GM18520 (cell line): ENCODE results near the gene EPB41L4A.
"Not testable (repeated sequence)": the region's sequence is repeated elsewhere in the genome, so short reads cannot be mapped to it uniquely, and the experiment has no call there.

ENCODE experiments used
- ATAC-seq: cut with Tn5 transposase; IDR thresholded peaks from one replicate; pipeline ENCODE4 v1.9.1; 2021; ENCODE audit not compliant: unreplicated experiment

The EPB41L4A gene

DNA sequence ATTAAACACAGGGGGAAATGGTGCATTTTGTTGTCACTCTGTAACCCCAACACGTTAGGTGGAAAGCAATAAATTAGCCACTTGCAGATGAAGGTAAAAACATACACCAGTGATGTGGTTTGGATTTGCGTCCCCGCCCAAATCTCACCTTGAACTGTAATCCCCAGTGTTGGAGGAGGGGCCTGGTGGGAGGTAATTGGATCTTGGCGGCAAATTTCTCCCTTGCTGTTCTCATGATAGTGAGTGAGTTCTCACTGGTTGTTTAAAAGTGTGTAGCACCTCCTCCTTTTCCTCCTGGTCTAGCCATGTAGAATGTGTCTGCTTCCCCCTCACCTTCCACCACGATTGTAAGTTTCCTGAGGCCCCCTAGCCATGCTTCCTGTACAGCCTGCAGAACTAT lies 17.2 kb downstream of the EPB41L4A start:
- ATAC-seq, result no peak

DNA sequence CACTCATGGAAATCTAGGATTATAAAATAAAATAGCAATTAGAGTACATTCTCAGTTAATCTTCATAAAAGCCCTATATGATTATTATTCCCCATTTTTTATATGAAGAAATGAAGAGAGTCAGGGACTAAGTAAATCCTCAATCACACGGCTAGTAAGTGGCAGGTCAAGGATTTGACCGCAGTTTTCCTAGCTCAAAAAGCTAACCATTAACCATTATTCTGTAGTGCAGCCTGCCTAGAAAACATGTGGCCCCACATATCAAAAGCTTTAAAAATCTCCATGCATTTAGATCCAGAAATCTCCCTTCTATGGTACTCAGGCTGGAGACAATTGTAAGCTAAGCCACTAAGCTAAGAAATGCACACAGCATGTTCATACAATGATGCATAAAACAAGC lies 21.4 kb downstream of the EPB41L4A start:
- ATAC-seq, result no peak

DNA sequence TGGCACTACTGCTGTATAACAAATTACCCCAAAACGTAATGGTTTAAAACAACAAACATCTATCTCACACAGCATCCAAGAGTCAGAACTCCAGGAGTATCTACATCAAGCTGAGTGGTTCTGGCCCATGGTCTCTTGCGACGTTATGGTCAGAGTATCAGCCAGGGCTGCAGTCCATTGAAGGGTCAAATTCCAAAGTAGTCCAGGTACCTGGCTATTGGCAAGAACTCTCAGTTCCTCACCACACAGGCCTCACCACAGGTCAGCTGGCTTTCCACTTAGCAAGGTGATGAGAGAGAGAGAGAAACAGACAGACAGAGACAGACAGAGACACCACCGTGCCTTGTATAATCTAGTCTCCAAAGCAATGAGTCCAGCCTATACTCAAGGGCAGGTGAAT lies 22.6 kb downstream of the EPB41L4A start:
- no peak for ATAC-seq

DNA sequence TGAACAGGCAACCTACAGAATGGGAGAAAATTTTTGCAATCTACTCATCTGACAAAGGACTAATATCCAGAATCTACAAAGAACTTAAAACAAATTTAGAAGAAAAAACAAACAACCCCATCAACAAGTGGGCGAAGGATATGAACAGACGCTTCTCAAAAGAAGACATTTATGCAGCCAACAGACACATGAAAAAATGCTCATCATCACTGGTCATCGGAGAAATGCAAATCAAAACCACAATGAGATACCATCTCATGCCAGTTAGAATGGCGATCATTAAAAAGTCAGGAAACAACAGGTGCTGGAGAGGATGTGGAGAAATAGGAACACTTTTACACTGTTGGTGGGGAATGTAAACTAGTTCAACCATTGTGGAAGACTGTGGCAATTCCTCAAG lies 23.8 kb downstream of the EPB41L4A start:
- ATAC-seq, result not testable (repeated sequence)

DNA sequence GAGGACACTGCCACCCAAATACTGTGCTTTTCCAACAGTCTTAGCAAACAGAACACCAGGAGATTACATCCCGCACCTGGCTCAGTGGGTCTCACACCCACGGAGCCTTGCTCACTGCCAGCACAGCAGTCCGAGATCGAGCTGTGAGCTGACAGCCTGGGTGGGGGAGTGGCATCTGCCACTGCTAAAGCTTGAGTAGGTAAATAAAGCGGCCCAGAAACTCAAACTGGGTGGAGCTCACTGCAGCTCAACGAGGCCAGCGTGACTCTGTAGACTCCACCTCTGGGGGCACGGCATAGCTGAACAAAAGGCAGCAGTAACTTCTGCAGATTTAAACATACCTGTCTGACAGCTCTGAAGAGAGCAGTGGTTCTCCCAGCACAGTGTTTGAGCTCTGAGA lies 28.8 kb downstream of the EPB41L4A start:
- no peak for ATAC-seq

DNA sequence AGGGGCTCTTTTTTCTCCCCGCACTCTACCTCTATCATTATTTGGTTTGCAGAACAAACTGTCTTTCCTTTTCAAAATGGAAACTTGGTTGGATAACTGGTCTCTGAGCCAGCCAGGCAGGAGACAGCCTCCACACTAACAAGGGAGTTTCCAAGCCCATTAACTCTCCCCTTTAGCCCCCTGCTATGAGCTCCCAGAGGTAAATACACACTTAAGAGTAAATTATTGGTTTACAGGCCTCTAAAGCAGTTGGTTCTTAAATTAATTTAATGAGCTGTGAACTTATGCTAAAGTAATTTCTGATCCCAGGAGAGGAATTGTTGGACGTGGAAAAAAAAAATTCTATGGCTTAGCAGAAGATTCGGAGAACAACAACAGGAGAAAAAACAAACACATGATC lies 30.3 kb downstream of the EPB41L4A start:
- no peak for ATAC-seq

DNA sequence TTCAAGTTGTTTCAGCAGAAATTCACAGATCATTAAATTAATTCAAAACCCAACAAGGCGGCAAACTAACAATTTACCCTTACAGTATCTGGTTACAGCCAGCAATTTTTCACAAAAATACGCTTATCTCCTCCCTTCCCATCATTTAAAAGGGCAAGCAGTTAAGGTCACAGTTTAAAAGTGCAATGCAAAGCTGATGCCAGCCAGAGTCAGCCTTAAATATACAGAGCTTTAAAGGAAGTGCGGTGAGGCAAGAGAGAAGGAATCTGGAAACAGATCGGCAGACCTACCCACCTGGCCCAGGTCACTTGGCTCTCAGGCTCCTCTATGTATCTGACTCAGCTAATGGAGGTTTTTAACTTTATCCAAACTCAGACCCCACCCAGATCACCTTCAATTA lies 31.0 kb downstream of the EPB41L4A start:
- no peak for ATAC-seq

DNA sequence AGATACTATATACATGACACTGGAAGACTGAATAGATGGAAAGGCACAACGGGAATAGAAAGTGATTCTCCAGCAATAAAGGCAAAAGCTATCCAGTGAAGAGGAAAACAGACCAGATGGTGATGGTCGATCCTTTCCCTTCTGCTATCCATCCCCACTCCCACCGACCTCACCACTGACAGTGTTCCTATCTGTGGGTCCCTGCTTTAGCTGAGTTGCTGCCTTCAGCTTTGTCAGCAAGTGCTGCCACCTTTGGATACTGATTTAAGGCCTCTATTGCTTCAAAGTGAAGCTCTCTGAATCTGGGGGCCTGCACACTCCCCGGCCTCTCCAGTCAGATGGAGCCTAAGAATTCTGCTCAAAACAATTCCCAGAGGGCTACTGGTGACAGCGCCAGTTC lies 32.3 kb downstream of the EPB41L4A start:
- ATAC-seq, result no peak

DNA sequence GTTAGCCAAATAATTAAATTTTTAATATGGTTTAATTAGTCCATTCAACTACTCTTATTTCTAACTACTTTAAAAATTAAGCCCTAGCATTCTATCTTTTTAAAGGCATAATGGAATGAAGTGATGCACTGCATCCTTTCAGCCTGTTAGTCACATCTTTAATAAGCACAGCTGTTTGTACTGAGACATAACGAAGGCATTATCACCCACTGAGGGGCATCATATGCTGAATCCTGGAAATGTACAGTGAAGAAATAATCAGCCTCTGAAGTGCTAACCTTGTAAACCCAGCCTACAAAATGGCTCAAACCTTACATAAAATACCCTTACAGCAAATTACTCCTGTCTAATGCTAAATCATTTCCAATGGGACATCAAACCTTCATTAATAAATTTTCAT lies 33.1 kb downstream of the EPB41L4A start:
- no peak for ATAC-seq

DNA sequence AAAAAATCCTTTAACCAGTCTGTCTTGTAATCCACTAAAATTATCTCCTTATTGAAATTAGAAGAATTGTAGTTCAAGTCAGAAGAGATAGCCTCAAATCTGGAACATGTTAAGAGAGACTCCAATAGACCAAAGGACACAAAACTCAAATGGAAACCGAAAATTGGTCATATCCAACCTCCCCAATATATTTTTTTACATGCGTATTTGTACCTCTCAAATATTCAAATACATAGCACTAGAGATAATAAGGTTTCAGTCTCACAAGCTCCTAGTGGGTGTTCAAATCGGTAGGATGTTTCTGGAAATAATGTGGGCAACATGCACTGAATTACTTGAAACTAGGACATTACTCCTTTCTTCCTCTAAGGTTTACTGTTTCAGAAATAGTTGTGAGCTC lies 33.5 kb downstream of the EPB41L4A start:
- peak; percentile 61 for ATAC-seq

DNA sequence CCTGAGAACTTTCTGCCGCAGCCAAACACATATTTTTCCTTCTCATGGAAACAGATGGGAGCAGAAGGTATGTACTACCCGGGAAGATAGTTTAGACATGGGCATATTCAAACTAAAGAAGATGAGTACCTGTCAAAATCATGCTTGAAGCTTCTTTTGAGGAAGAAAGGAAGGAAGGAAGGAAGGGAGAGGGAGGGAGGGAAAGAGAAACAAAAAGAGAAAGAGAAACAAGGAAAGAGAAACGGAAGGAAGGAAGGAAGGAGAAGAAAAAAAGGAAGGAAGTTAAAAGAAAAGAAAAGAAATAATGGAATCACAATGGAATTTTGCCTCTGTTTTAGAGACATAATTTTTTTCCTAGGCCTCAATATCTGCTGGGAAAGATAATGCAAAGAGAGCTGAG lies 34.6 kb downstream of the EPB41L4A start:
- no peak for ATAC-seq

DNA sequence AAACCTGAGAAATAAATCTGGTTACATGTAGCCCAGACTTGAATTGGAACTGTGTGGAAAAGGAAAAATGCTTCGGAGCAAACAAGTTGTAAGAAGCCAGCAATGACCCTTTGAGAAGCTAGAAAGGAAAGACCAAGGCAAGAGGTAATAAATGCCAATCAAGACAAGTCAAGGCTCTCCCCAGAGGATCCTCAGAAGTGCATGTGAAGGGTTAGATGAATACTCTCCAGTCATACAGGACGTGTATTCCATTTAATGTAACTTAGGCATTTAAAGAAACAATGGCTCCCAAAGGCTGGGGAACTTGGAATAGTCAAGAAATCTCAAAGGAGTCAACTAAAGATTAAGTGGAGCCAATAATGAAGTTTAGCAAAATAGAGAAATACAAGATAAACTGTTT lies 36.2 kb downstream of the EPB41L4A start:
- ATAC-seq, result no peak

DNA sequence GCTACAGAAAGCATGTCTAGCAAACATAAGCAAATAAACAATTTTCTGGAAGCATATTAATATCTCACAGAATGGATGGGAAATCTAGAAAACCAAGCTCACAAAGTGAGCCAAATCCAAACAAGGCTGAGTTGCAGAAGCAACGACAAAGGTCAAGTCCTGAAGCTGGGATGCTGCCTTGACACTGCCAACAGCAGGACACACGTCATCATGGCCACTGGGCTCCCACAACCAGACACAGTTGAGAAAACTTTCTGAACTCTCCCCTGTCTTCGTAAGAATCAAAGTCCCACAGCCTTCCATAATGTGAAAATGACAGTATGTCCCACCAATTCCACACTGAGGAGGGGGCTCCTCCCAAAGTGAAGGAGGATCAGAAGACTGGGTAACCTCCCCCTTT lies 37.6 kb downstream of the EPB41L4A start:
- no peak for ATAC-seq

DNA sequence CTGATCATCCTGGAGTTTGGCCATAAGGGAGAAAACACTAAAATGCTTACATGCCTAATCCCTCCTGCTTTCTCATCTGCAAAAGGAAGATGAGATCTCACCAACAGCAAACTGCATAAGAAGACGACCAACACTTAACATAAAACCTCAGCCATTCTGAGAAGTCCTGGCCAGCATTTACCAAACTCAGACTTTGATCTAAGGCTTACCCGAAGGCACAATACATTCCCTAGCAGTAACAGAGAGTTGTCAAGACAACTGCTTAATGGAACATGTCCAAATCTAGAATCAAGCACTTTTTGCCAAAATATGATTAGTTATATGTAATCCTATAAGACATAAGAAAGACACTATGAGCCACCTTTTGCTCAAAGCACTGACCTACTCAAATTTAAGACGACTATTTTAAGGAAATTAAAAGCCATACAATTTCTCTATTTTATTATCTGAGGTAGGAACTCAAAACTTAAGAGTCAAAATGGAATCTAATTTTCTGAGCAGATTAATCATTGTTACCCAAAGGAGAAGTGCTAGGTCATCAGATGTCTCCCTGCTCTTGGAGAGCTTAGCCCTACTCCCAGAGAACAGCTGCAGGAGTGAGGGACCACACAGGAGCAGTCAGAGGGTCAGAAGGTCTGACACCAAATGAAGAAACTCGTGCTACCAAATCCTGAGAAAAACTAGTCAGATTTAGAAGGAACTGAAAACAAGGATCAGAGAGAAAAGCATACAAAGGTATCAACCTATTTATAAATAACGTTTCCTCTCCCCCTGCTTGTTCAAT lies 39.3 kb downstream of the EPB41L4A start:
- no peak for ATAC-seq

DNA sequence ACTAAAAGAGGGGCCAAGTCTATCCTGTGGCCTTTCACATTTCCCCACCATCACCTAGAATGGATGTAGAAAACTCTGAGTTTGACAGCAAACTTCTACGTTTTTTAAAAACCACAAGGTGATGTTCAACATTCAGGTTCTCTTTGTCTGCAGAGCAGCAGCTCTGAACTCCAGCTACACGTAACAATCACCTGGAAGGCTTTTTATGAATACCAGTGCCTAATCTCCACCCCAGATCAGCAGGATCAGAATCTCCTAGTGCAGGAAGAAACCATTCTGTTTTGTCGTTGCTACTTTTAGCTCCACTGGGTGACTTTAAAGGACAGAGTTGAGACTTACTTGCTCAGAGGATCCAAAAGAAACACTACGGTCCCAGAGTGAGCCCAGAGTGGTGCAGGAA lies 44.3 kb downstream of the EPB41L4A start:
- no peak for ATAC-seq

DNA sequence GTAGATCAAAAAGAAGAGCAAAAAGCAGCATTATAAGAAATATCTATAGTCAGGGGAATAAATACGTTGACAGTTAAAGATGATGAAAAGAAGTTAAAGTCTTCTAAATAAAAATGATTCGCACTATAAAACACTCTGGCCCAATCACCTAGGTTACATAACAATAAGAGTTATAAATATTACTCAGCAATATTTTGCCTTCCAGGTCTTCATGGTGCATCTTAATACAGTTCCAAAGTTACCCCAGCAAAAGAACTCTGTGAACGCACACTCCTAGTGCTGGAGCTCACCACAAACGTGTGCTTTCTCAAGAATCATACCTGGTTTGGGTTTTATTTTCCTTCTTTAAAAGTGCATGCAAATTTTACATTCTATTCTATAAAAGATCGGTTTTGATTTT lies 44.7 kb downstream of the EPB41L4A start:
- ATAC-seq, result no peak

DNA sequence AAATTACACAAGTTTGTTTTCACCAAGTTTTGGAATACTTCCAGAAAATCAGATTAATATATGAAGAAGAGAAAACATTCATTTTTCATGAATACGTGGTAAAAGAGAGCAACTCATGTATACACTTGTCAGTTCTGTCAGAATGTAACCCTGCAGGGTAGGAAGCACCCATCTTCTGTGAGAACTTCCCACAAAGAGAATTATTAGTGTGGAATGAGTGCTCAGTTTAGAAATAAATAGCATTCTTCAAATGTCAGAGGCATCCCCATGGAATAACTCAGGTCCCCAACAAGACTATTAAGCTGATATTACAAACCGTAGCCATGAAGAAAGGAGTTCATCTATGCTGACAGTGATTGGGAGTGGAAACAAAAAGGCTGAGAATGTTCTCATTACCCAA lies 45.2 kb downstream of the EPB41L4A start:
- ATAC-seq, result no peak

DNA sequence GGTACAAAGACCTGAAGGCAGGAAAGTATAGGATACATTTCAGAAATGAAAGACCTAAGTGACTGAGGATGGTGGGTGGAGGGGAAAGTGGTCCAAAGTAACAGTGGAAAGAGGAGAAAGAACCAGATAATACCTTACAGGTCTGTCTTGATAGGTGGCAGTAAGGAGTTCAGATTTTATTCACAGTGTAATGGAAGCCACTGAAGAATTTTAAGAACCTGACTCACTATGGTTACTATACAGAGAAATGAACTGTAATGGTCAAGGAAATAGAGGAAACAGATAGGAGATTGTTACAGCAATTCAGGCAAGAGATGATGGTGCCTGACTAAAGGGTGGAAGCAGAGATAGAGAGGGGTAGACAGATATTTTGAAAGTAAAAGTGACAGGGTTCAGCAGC lies 46.5 kb downstream of the EPB41L4A start:
- no peak for ATAC-seq

DNA sequence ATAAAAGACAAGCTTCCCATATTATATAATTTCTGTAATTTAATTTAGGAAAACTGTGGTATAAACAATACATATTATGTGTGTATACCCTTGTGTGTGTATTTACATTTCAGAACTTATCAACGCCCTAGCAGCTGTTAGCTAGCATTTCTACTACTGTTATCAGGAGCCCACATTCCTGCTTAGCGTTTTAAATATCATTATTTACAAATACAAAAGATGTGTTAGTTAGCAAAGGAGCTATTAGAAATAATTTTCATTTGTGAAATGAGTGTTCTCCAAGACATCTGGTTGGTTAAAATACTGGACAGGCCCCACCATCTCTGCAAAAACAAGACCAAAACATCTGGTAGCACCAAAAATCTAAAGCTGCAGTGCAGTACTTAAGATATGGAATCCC lies 48.0 kb downstream of the EPB41L4A start:
- no peak for ATAC-seq

DNA sequence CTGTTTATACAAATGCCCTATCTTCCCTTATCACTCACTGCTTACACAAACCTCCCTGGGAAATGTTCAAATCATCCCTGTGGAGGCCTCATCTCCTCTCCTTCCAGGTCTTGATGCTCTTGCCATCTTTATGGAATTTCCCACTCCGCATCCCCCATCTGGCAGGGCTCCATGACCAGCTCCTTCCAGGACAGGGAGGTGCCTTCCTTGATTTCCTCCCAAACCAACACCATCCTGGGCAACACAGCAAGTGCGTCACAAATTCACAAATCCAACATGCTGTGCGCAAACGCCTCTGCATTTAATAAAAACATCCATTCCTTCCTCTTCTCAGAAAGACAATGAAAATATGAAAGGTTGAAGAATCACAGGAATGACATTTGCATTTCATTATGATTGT lies 51.7 kb downstream of the EPB41L4A start:
- ATAC-seq, result no peak

DNA sequence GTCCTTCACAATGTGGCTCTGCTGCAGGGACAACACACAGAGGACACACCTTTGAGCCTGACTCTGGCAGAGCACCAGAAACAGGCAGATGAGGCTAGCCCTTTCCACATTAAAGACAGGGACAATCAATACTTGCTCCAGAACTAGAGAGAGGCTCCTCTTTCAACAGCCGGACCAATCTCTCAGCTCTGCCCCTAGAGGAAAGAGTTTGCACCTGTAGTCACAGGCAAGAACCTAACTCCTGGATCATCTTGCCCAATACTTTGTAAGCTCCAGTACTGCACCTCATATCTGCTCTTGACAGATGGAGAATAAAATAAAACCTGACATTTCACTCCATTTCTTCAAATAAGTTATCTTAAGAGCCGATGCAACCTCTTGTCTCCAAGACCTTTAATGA lies 52.1 kb downstream of the EPB41L4A start:
- ATAC-seq, result peak; percentile 46

DNA sequence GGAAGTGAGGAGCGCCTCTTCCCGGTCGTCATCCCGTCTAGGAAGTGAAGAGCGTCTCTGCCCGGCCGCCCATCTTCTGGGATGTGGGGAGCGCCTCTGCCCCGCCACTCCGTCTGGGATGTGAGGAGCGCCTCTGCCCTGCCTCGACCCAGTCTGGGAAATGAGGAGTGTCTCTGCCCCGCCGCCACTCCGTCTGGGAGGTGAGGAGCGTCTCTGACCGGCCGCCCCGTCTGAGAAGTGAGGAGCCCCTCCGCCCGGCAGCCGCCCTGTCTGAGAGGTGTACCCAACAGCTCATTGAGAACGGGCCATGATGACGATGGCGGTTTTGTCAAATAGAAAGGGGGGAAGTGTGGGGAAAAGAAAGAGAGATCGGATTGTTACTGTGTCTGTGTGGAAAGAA lies 58.3 kb downstream of the EPB41L4A start:
- not testable (repeated sequence) for ATAC-seq

DNA sequence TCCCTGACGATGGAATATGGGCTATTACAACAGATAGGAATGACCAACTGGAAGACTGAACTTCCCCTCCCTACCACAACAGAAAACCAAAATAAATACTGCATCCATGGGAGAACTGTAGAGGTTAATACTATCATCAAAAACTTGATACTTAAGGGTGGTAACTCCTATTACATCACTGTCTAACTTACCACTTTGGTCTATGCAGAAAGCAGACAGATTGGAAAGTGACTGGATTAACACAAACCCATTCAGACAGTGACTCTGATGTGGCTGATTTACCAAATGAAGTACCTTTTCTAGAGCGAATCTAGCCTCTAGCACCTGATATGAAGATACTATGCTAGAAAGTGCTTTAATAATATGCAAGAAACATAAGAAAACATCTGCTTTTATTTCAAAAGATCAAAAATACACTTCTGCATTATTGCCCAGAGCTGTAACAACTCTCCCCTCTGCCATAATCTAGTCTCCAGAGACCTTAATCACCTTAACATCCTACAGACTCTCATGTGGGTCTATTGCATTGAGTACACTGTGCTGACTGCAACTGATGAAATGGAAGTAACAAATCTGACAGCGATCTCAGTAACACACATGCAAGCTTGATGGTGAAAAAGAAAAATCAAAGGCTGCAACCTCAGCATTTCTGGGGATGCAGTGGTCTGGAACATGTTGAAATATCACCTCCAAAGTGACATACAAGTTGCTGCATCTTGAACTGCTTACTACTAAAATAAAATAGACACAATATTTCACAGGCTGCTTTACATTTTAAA lies 62.7 kb downstream of the EPB41L4A start:
- no peak for ATAC-seq
